PFSK-1 (cell line): Measurements from ENCODE around the gene STMN1.

Experiments
- FOXP2 ChIP-seq: optimal IDR thresholded peaks from 2 replicates; pipeline ENCODE3; 2011; ENCODE audit warnings: borderline replicate concordance, control low read depth, inconsistent platforms; ENCODE audit not compliant: insufficient read depth; ENCODE audit errors: extremely low read length, extremely low read depth
- POLR2AphosphoS5 ChIP-seq: IDR thresholded peaks from 2 replicates; pipeline ENCODE4 v1.6.1; 2012; ENCODE audit warnings: low read depth, mild to moderate bottlenecking, control low read depth, low read length, moderate library complexity
- REST ChIP-seq, 2 experiments: IDR thresholded peaks; 2 replicates each; pipeline versions ENCODE4 v1.6.1 to v1.8.0; 2011 to 2012; ENCODE audit warnings: low read depth in 2 of 2, low read length in 2 of 2, control low read depth in 1 of 2, inconsistent platforms in 1 of 2, mild to moderate bottlenecking in 1 of 2, moderate library complexity in 1 of 2; ENCODE audit not compliant: insufficient read depth in 1 of 2
- SIN3A ChIP-seq: IDR thresholded peaks from 2 replicates; pipeline ENCODE4 v1.6.1; 2012; ENCODE audit warnings: mild to moderate bottlenecking, low read length, moderate library complexity, borderline replicate concordance; ENCODE audit not compliant: insufficient read depth
- TAF1 ChIP-seq: IDR thresholded peaks from 2 replicates; pipeline ENCODE4 v1.6.1; 2012; ENCODE audit warnings: low read length, control low read depth, borderline replicate concordance; ENCODE audit not compliant: insufficient read depth

STMN1 gene

GRCh38 chr1:25912076-25912831, 6.0 kb upstream of the STMN1 start:
- TF ChIP-seq SIN3A (no peak), TAF1 (no peak), FOXP2 (no peak), POLR2AphosphoS5 (no peak), REST (IDR thresholded peaks at IDR 0.05; ENCODE audit: insufficient read depth in 1 of 2, low read depth in 2 of 2, low read length in 2 of 2) (no peak)

DNA sequence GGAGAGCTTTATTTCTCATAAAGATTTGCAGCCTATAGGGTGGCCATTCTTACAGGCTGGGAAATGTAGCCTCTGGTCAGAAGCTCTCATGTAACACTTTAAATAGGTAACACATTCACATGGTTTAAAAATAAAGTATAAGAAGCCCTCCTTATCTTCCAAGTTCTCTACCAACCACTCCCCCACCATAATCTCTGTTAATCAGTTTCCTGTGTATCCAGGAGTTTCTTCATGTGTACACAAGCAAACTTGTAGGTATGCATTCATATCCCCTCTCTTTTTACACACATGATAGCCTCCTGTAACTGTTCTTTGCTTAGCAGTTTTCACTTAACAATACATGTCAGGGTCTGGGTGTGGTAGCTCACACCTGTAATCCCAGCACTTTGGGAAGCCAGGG, 4.9 kb upstream of the STMN1 start:
- TF ChIP-seq TAF1 (no peak), REST (IDR thresholded peaks at IDR 0.05; ENCODE audit: insufficient read depth in 1 of 2, low read depth in 2 of 2, low read length in 2 of 2) (no peak), POLR2AphosphoS5 (no peak), FOXP2 (no peak), SIN3A (no peak)

- TF ChIP-seq FOXP2 (no peak), REST (IDR thresholded peaks at IDR 0.05; ENCODE audit: insufficient read depth in 1 of 2, low read depth in 2 of 2, low read length in 2 of 2) (no peak), POLR2AphosphoS5 (no peak), TAF1 (no peak), SIN3A (no peak)
Observed at GRCh38 chr1:25909040-25909439, 2.8 kb upstream of the STMN1 start.

GRCh38 chr1:25908161-25908560, 1.9 kb upstream of the STMN1 start:
- TF ChIP-seq REST (IDR thresholded peaks at IDR 0.05; ENCODE audit: insufficient read depth in 1 of 2, low read depth in 2 of 2, low read length in 2 of 2) (no peak), SIN3A (no peak), POLR2AphosphoS5 (no peak), TAF1 (no peak), FOXP2 (no peak)

GRCh38 chr1:25907601-25908000, 1.4 kb upstream of the STMN1 start:
- TF ChIP-seq FOXP2 (no peak), SIN3A (no peak), TAF1 (no peak), REST (IDR thresholded peaks at IDR 0.05; ENCODE audit: insufficient read depth in 1 of 2, low read depth in 2 of 2, low read length in 2 of 2) (no peak), POLR2AphosphoS5 (no peak)
